ENCODE data around the gene VAV2. TPM values are rescaled to one million over a fixed set of nuclear protein-coding genes. Genes with fewer than 3 reads are reported as not detected.

The VAV2 gene
- total RNA-seq, 1 experiment from 2014 or later: 3.5 TPM

- H3K36me3 ChIP-seq (ENCODE audit: insufficient read depth, low read length): no peaks in the 10 kb centered on the region
- H3K4me2 ChIP-seq (ENCODE audit: low read depth, low read length, poor library complexity, severe bottlenecking): no peak overlapping the region
- no peaks in the 10 kb centered on the region for H3K9me3 ChIP-seq (ENCODE audit: low read length)
- H3K27me3 ChIP-seq (ENCODE audit: low read length): no peaks in the 10 kb centered on the region
- DNase-seq: no peak
- H3K4me1 ChIP-seq (ENCODE audit: low read length): no peaks in the 10 kb centered on the region
- H4K20me1 ChIP-seq (ENCODE audit: insufficient read depth, low read depth, low read length): no peaks in the 10 kb centered on the region
- no peak overlapping the region for H3K9ac ChIP-seq (ENCODE audit: low read length)
- no peaks in the 10 kb centered on the region for H3K79me2 ChIP-seq (ENCODE audit: low read length)
- no peak overlapping the region for H2AFZ ChIP-seq (ENCODE audit: low read length)
- H3K4me3 ChIP-seq (ENCODE audit: low read length): no peak overlapping the region
- no peak overlapping the region for H3K27ac ChIP-seq (ENCODE audit: low read length)
- no peaks in the 10 kb centered on the region for H3K9me2 ChIP-seq (replicated peaks; ENCODE audit: insufficient read depth, low read length)
These were observed 13.3 kb upstream of the VAV2 start for GRCh38 chr9:134005381-134005780.

- Histone ChIP-seq H3K4me3 (ENCODE audit: low read length) (no peak overlapping the region), H3K79me2 (ENCODE audit: low read length) (no peaks in the 10 kb centered on the region), H3K27me3 (ENCODE audit: low read length) (no peaks in the 10 kb centered on the region), H3K4me2 (ENCODE audit: low read depth, low read length, poor library complexity, severe bottlenecking) (no peak overlapping the region), H3K36me3 (ENCODE audit: insufficient read depth, low read length) (no peaks in the 10 kb centered on the region), H3K9ac (ENCODE audit: low read length) (no peak overlapping the region), H3K4me1 (ENCODE audit: low read length) (no peaks in the 10 kb centered on the region), H3K9me2 (replicated peaks; ENCODE audit: insufficient read depth, low read length) (no peaks in the 10 kb centered on the region), H4K20me1 (ENCODE audit: insufficient read depth, low read depth, low read length) (no peaks in the 10 kb centered on the region), H2AFZ (ENCODE audit: low read length) (no peak overlapping the region), H3K9me3 (ENCODE audit: low read length) (no peaks in the 10 kb centered on the region), H3K27ac (ENCODE audit: low read length) (no peak overlapping the region)
- no peak for DNase-seq
These were observed 12.8 kb upstream of the VAV2 start for GRCh38 chr9:134004881-134005280.

GRCh38 chr9:134004131-134004873, 12.2 kb upstream of the VAV2 start:
- H3K9me3 ChIP-seq (ENCODE audit: low read length): no peaks in the 10 kb centered on the region
- no peaks in the 10 kb centered on the region for H4K20me1 ChIP-seq (ENCODE audit: insufficient read depth, low read depth, low read length)
- no peak for DNase-seq
- H3K4me1 ChIP-seq (ENCODE audit: low read length): no peaks in the 10 kb centered on the region
- no peak overlapping the region for H3K27ac ChIP-seq (ENCODE audit: low read length)
- H3K9ac ChIP-seq (ENCODE audit: low read length): no peak overlapping the region
- no peak overlapping the region for H3K4me2 ChIP-seq (ENCODE audit: low read depth, low read length, poor library complexity, severe bottlenecking)
- H3K27me3 ChIP-seq (ENCODE audit: low read length): no peaks in the 10 kb centered on the region
- H3K36me3 ChIP-seq (ENCODE audit: insufficient read depth, low read length): no peaks in the 10 kb centered on the region
- H3K9me2 ChIP-seq (replicated peaks; ENCODE audit: insufficient read depth, low read length): no peaks in the 10 kb centered on the region
- no peak overlapping the region for H2AFZ ChIP-seq (ENCODE audit: low read length)
- no peaks in the 10 kb centered on the region for H3K79me2 ChIP-seq (ENCODE audit: low read length)
- H3K4me3 ChIP-seq (ENCODE audit: low read length): no peak overlapping the region

GRCh38 chr9:134003237-134003636, 11.1 kb upstream of the VAV2 start:
- Histone ChIP-seq H3K4me1 (ENCODE audit: low read length) (no peaks in the 10 kb centered on the region), H3K9ac (ENCODE audit: low read length) (no peak overlapping the region), H3K9me3 (ENCODE audit: low read length) (no peaks in the 10 kb centered on the region), H4K20me1 (ENCODE audit: insufficient read depth, low read depth, low read length) (no peaks in the 10 kb centered on the region), H3K4me3 (ENCODE audit: low read length) (no peak overlapping the region), H3K79me2 (ENCODE audit: low read length) (no peaks in the 10 kb centered on the region), H3K27ac (ENCODE audit: low read length) (no peak overlapping the region), H2AFZ (ENCODE audit: low read length) (no peak overlapping the region), H3K9me2 (replicated peaks; ENCODE audit: insufficient read depth, low read length) (no peaks in the 10 kb centered on the region), H3K4me2 (ENCODE audit: low read depth, low read length, poor library complexity, severe bottlenecking) (no peak overlapping the region), H3K36me3 (ENCODE audit: insufficient read depth, low read length) (no peaks in the 10 kb centered on the region), H3K27me3 (ENCODE audit: low read length) (no peaks in the 10 kb centered on the region)
- no peak for DNase-seq

DNA sequence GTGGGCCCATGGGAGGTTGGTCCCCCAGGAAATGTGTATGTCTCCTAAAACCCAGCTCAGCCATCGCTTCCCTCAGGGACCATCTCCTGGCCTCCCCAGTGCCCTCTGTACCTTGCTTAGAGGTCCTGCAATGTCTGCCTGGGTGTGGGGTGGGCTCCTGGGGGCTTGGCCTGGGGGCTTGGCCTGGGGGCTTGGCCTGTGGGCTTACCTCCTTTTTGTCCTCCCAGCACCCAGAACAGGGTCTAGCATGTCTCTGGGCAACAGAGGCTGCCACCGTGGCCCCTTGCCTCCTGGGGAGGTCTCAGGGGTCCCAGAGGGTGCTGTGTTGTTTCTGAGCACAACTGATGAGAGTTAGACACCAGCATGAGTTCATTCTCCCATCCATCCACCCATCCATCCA, 10.7 kb upstream of the VAV2 start:
- no peak overlapping the region for H2AFZ ChIP-seq (ENCODE audit: low read length)
- DNase-seq: no peak
- no peak overlapping the region for H3K9ac ChIP-seq (ENCODE audit: low read length)
- H4K20me1 ChIP-seq (ENCODE audit: insufficient read depth, low read depth, low read length): no peaks in the 10 kb centered on the region
- no peaks in the 10 kb centered on the region for H3K27me3 ChIP-seq (ENCODE audit: low read length)
- H3K4me2 ChIP-seq (ENCODE audit: low read depth, low read length, poor library complexity, severe bottlenecking): no peak overlapping the region
- no peaks in the 10 kb centered on the region for H3K79me2 ChIP-seq (ENCODE audit: low read length)
- H3K36me3 ChIP-seq (ENCODE audit: insufficient read depth, low read length): no peaks in the 10 kb centered on the region
- H3K27ac ChIP-seq (ENCODE audit: low read length): no peak overlapping the region
- no peaks in the 10 kb centered on the region for H3K9me3 ChIP-seq (ENCODE audit: low read length)
- no peak overlapping the region for H3K4me3 ChIP-seq (ENCODE audit: low read length)
- no peaks in the 10 kb centered on the region for H3K9me2 ChIP-seq (replicated peaks; ENCODE audit: insufficient read depth, low read length)
- H3K4me1 ChIP-seq (ENCODE audit: low read length): no peaks in the 10 kb centered on the region

DNA sequence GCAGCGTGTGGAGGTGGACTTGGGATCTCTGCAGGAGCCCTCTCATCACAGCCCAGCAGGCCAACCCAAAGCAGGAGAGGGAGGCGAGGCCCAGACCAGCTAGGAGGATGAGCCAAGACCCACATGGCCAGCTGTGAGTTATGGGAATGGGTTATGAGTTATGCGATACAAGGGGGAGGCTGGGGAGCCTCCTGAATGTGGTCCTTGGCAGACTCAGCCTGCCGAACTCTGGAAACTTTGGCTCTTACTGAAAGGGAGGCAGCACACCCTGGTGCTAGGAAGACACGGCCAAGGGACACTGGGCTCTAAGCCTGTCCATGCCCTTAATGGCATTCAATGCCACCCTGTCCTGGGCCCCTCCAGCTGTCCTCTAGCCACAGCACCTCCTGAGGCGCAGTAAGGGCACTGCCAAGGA, 7.7 kb upstream of the VAV2 start:
- no peaks in the 10 kb centered on the region for H3K27me3 ChIP-seq (ENCODE audit: low read length)
- H3K79me2 ChIP-seq (ENCODE audit: low read length): no peaks in the 10 kb centered on the region
- no peaks in the 10 kb centered on the region for H3K9me2 ChIP-seq (replicated peaks; ENCODE audit: insufficient read depth, low read length)
- H4K20me1 ChIP-seq (ENCODE audit: insufficient read depth, low read depth, low read length): peaks cover 3% of the 10 kb centered on the region
- no peaks in the 10 kb centered on the region for H3K9me3 ChIP-seq (ENCODE audit: low read length)
- no peak overlapping the region for H3K9ac ChIP-seq (ENCODE audit: low read length)
- no peak overlapping the region for H2AFZ ChIP-seq (ENCODE audit: low read length)
- no peaks in the 10 kb centered on the region for H3K4me1 ChIP-seq (ENCODE audit: low read length)
- no peak overlapping the region for H3K27ac ChIP-seq (ENCODE audit: low read length)
- no peak overlapping the region for H3K4me3 ChIP-seq (ENCODE audit: low read length)
- DNase-seq: no peak
- H3K4me2 ChIP-seq (ENCODE audit: low read depth, low read length, poor library complexity, severe bottlenecking): no peak overlapping the region
- no peaks in the 10 kb centered on the region for H3K36me3 ChIP-seq (ENCODE audit: insufficient read depth, low read length)

GRCh38 chr9:133998915-133999595, 6.9 kb upstream of the VAV2 start:
- Histone ChIP-seq H3K4me2 (ENCODE audit: low read depth, low read length, poor library complexity, severe bottlenecking) (no peak overlapping the region), H3K79me2 (ENCODE audit: low read length) (no peaks in the 10 kb centered on the region), H3K27me3 (ENCODE audit: low read length) (no peaks in the 10 kb centered on the region), H3K36me3 (ENCODE audit: insufficient read depth, low read length) (no peaks in the 10 kb centered on the region), H3K9me2 (replicated peaks; ENCODE audit: insufficient read depth, low read length) (no peaks in the 10 kb centered on the region), H2AFZ (ENCODE audit: low read length) (no peak overlapping the region), H3K9ac (ENCODE audit: low read length) (no peak overlapping the region), H4K20me1 (ENCODE audit: insufficient read depth, low read depth, low read length) (peaks cover 7% of the 10 kb centered on the region), H3K4me3 (ENCODE audit: low read length) (no peak overlapping the region), H3K4me1 (ENCODE audit: low read length) (no peaks in the 10 kb centered on the region), H3K27ac (ENCODE audit: low read length) (no peak overlapping the region), H3K9me3 (ENCODE audit: low read length) (no peaks in the 10 kb centered on the region)
- no peak for DNase-seq

DNA sequence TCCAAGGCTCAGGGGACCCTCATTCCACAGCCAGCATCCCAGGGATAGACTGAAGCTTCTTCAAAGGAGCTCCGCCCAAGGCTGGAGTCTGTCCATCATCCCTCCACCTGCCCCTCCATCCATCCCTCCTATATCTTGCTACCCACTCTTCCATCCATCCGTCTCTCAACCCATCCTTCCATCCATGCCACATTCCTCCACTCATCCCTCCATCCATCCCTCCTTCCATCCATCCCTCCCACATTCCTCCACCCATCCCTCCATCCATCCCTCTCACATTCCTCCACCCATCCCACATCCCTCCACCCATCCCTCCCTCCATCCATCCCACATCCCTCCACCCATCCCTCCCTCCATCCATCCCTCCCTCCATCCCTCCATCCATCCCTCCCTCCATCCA, 5.5 kb upstream of the VAV2 start:
- H3K36me3 ChIP-seq (ENCODE audit: insufficient read depth, low read length): no peaks in the 10 kb centered on the region

More for the DNA sequence above, 5.5 kb upstream of the VAV2 start:
- Histone ChIP-seq H3K27ac (ENCODE audit: low read length) (no peak overlapping the region), H2AFZ (ENCODE audit: low read length) (no peak overlapping the region), H4K20me1 (ENCODE audit: insufficient read depth, low read depth, low read length) (peaks cover 10% of the 10 kb centered on the region), H3K27me3 (ENCODE audit: low read length) (no peaks in the 10 kb centered on the region), H3K79me2 (ENCODE audit: low read length) (no peaks in the 10 kb centered on the region), H3K4me3 (ENCODE audit: low read length) (no peak overlapping the region), H3K9me2 (replicated peaks; ENCODE audit: insufficient read depth, low read length) (no peaks in the 10 kb centered on the region), H3K9me3 (ENCODE audit: low read length) (no peaks in the 10 kb centered on the region), H3K4me2 (ENCODE audit: low read depth, low read length, poor library complexity, severe bottlenecking) (no peak overlapping the region), H3K4me1 (ENCODE audit: low read length) (peaks cover 10% of the 10 kb centered on the region), H3K9ac (ENCODE audit: low read length) (no peak overlapping the region)
- DNase-seq: no peak

Measured in Karpas-422 (cell line).